ENCODE results near the gene COX4I1.

DNA sequence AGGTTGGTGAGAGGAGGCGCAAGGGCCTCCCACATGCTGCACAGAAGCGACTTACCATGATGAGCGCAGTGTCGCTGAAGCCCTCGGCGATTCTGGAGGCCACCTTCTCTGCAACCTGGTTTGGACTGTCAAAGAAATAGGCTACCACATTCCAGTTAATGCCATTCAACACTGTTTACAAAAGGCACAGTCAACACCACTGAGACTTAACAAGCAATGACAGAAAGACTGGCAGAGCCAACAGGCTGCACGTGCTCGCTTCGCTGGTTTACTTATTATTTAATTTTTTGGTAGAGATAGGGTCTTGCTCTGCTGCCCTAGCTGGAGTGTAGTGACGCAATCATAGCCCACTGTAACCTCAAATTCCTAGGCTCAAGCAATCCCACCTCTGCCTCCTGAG, 18.3 kb upstream of the COX4I1 start:
- TF ChIP-seq POLR2A (IDR thresholded peaks at IDR 0.05; ENCODE audit: low read length) (no peak), GATA1 (IDR thresholded peaks at IDR 0.05; ENCODE audit: low read depth, low read length) (no peak)

Measured in erythroblast (primary cell).